Tibial artery (tissue), 4 donors: ENCODE results near the gene HES7.
A peak's percentile ranks its signal among the peaks of the same experiment; 100 is the strongest.

Experiments used
- DNase-seq, 2 donors: peaks; one replicate each; pipeline ENCODE4 v3.0.0-alpha.2; 2019
- H3K27ac ChIP-seq, 2 donors: fragments of 200-600 bp; sonication (generic) in 1 of 2; 1 replicate in 1 of 2; 2 replicates in 1 of 2; pipeline ENCODE4 v1.5.1; 2018 to 2019; ENCODE audit warnings: mild to moderate bottlenecking in 1 of 2
- H3K27me3 ChIP-seq, 2 donors: fragments of 200-600 bp; sonication (generic) in 1 of 2; one replicate each; pipeline versions ENCODE4 v1.5.1 to v1.6.0; 2016 to 2019
- H3K36me3 ChIP-seq, 3 donors: fragments of 200-600 bp; sonication (generic) in 2 of 3; one replicate each; pipeline ENCODE4 v1.5.1; 2016 to 2019; ENCODE audit warnings: mild to moderate bottlenecking in 2 of 3
- H3K4me1 ChIP-seq, 4 donors: fragments of 200-600 bp; sonication (generic) in 2 of 4; 1 replicate in 3 of 4; 2 replicates in 1 of 4; pipeline ENCODE4 v1.5.1; 2016 to 2019
- H3K4me3 ChIP-seq, 2 donors: fragments of 200-600 bp; sonication (generic) in 1 of 2; 1 replicate in 1 of 2; 2 replicates in 1 of 2; pipeline ENCODE4 v1.5.1; 2018 to 2019; ENCODE audit warnings: mild to moderate bottlenecking in 2 of 2
- H3K9me3 ChIP-seq, 3 donors: fragments of 200-600 bp; sonication (generic) in 1 of 3; one replicate each; pipeline ENCODE4 v1.5.1; 2016 to 2019
- CTCF ChIP-seq, 2 experiments: fragments of 200-600 bp in 1 of 2; fragments of 450-650 bp in 1 of 2; IDR thresholded peaks; one replicate each; pipeline ENCODE4 v1.5.1; 2017 to 2019; ENCODE audit warnings: antibody characterized with exemption in 2 of 2, mild to moderate bottlenecking in 1 of 2, moderate library complexity in 1 of 2
- intact Hi-C: fragments of 100-400 bp; cut with DNase I; formaldehyde crosslinking; loops from one replicate; pipeline ENCODE4 v1.15.0; 2023; ENCODE audit warnings: low total_unique reads

Gene HES7

GRCh38 chr17:8150194-8151119 lies 26.6 kb upstream of the HES7 start:
- peak in 1 of 2 donors; percentile 75 for DNase-seq
- no peaks in the 10 kb centered on the region for H3K27me3 ChIP-seq
- no peaks in the 10 kb centered on the region for H3K9me3 ChIP-seq
- peaks cover 0 to 60% (median 43%) of the 10 kb centered on the region in 4 donors for H3K4me1 ChIP-seq
- H3K4me3 ChIP-seq, result peak overlapping the region; percentile 86 to 91
- H3K36me3 ChIP-seq, result peaks cover 66 to 72% (median 71%) of the 10 kb centered on the region in 3 donors
- TF ChIP-seq CTCF (IDR thresholded peaks at IDR 0.05), result no peak
- H3K27ac ChIP-seq, result peak overlapping the region; percentile 99 to 100
- intact Hi-C loops, result loop anchor here (10.0 kb wide), 1 partner anchor 306 kb away; no protein-coding TSS in a partner anchor

GRCh38 chr17:8149419-8150193 lies 25.7 kb upstream of the HES7 start:
- DNase-seq, result peak in 1 of 2 donors; percentile 25
- no peak for TF ChIP-seq CTCF (IDR thresholded peaks at IDR 0.05)
- peak overlapping the region in 1 of 2 donors; percentile 91 for H3K4me3 ChIP-seq
- peak overlapping the region; percentile 99 to 100 for H3K27ac ChIP-seq
- peaks cover 75 to 80% (median 76%) of the 10 kb centered on the region in 3 donors for H3K36me3 ChIP-seq
- intact Hi-C loops, result loop anchor here (10.0 kb wide), 1 partner anchor 305 kb away; no protein-coding TSS in a partner anchor
- H3K27me3 ChIP-seq, result no peaks in the 10 kb centered on the region
- H3K9me3 ChIP-seq, result no peaks in the 10 kb centered on the region
- H3K4me1 ChIP-seq, result peaks cover 0 to 61% (median 43%) of the 10 kb centered on the region in 4 donors

GRCh38 chr17:8148560-8148959 lies 24.7 kb upstream of the HES7 start:
- Histone ChIP-seq H3K4me3 (no peak overlapping the region), H3K9me3 (no peaks in the 10 kb centered on the region), H3K36me3 (peaks cover 85 to 91% (median 87%) of the 10 kb centered on the region in 3 donors), H3K4me1 (peaks cover 0 to 66% (median 47%) of the 10 kb centered on the region in 4 donors), H3K27me3 (no peaks in the 10 kb centered on the region), H3K27ac (peak overlapping the region; percentile 99 to 100)
- DNase-seq, result no peak
- intact Hi-C loops, result no loop called here
- no peak for TF ChIP-seq CTCF (IDR thresholded peaks at IDR 0.05)

GRCh38 chr17:8147805-8148404 lies 24.0 kb upstream of the HES7 start:
- Histone ChIP-seq H3K9me3 (no peaks in the 10 kb centered on the region), H3K27ac (peak overlapping the region; percentile 99 to 100), H3K36me3 (peaks cover 87 to 93% (median 89%) of the 10 kb centered on the region in 3 donors), H3K4me3 (no peak overlapping the region), H3K4me1 (peaks cover 0 to 65% (median 40%) of the 10 kb centered on the region in 4 donors), H3K27me3 (no peaks in the 10 kb centered on the region)
- peak in 1 of 2 donors; percentile 18 for DNase-seq
- TF ChIP-seq CTCF (IDR thresholded peaks at IDR 0.05), result no peak
- intact Hi-C loops, result no loop called here

GRCh38 chr17:8147141-8147804 lies 23.4 kb upstream of the HES7 start:
- H3K27ac ChIP-seq, result peak overlapping the region; percentile 99 to 100
- intact Hi-C loops, result no loop called here
- H3K9me3 ChIP-seq, result no peaks in the 10 kb centered on the region

More at GRCh38 chr17:8147141-8147804, 23.4 kb upstream of the HES7 start:
- H3K4me3 ChIP-seq, result no peak overlapping the region
- H3K27me3 ChIP-seq, result no peaks in the 10 kb centered on the region
- peaks cover 0 to 64% (median 38%) of the 10 kb centered on the region in 4 donors for H3K4me1 ChIP-seq
- TF ChIP-seq CTCF (IDR thresholded peaks at IDR 0.05), result no peak
- peaks cover 89 to 95% (median 94%) of the 10 kb centered on the region in 3 donors for H3K36me3 ChIP-seq
- DNase-seq, result no peak
